Neural progenitor cell (in vitro differentiated cells): Measurements from ENCODE around the gene TEAD1. TPM values are rescaled to one million over a fixed set of nuclear protein-coding genes. Genes with fewer than 3 reads are reported as not detected.

Experiments
- DNase-seq: peaks from one replicate; pipeline ENCODE4 v3.0.0-alpha.2; 2016; ENCODE audit warnings: low spot score
- H2AFZ ChIP-seq: fragments of 200-600 bp; sonication (generic); replicated peaks from 2 replicates; pipeline ENCODE4 v1.6.1; 2016; ENCODE audit warnings: antibody characterized with exemption
- H3F3A ChIP-seq: fragments of 200-600 bp; sonication (generic); 2 replicates; pipeline ENCODE4 v1.6.1; 2016; ENCODE audit warnings: antibody characterized with exemption, low read depth
- H3K27ac ChIP-seq: fragments of 200-600 bp; sonication (generic); 2 replicates; pipeline ENCODE4 v1.5.1; 2016; ENCODE audit warnings: mild to moderate bottlenecking
- H3K27me3 ChIP-seq: fragments of 200-600 bp; sonication (generic); 2 replicates; pipeline ENCODE4 v1.6.1; 2016; ENCODE audit warnings: mild to moderate bottlenecking, moderate library complexity
- H3K36me3 ChIP-seq: fragments of 200-600 bp; sonication (generic); 2 replicates; pipeline ENCODE4 v1.5.1; 2016
- H3K4me1 ChIP-seq: fragments of 200-600 bp; sonication (generic); 2 replicates; pipeline ENCODE4 v1.6.1; 2016; ENCODE audit warnings: mixed run types
- H3K4me2 ChIP-seq: fragments of 200-600 bp; sonication (generic); 2 replicates; pipeline ENCODE4 v1.6.1; 2016
- H3K4me3 ChIP-seq: fragments of 200-600 bp; sonication (generic); 2 replicates; pipeline ENCODE4 v1.5.1; 2016
- H3K79me2 ChIP-seq: fragments of 200-600 bp; sonication (generic); 2 replicates; pipeline ENCODE4 v1.6.1; 2016; ENCODE audit warnings: low read depth
- H3K9ac ChIP-seq: fragments of 200-600 bp; sonication (generic); 2 replicates; pipeline ENCODE4 v1.6.1; 2016
- H3K9me3 ChIP-seq: fragments of 200-600 bp; sonication (generic); 2 replicates; pipeline ENCODE4 v1.5.1; 2016; ENCODE audit warnings: low read depth
- H4K20me1 ChIP-seq: fragments of 200-600 bp; sonication (generic); 2 replicates; pipeline ENCODE4 v1.6.1; 2016; ENCODE audit warnings: low read depth
- H3K27ac Mint-ChIP-seq: 3 replicates; pipeline ENCODE4 v1.8.0; 2021; ENCODE audit warnings: mixed read lengths
- H3K27me3 Mint-ChIP-seq: 2 replicates; pipeline ENCODE4 v1.8.0; 2022; ENCODE audit warnings: low read depth, mild to moderate bottlenecking, inconsistent platforms, moderate library complexity, mixed read lengths; ENCODE audit not compliant: insufficient read depth
- H3K36me3 Mint-ChIP-seq: 3 replicates; pipeline ENCODE4 v1.8.0; 2021; ENCODE audit warnings: mixed read lengths
- H3K4me1 Mint-ChIP-seq: 3 replicates; pipeline ENCODE4 v1.8.0; 2021; ENCODE audit warnings: mixed read lengths
- H3K4me3 Mint-ChIP-seq: 3 replicates; pipeline ENCODE4 v1.8.0; 2021; ENCODE audit warnings: mild to moderate bottlenecking, moderate library complexity, mixed read lengths
- H3K9me3 Mint-ChIP-seq: 3 replicates; pipeline ENCODE4 v1.8.0; 2020; ENCODE audit warnings: mixed read lengths
- CTCF ChIP-seq: fragments of 200-600 bp; sonication (generic); IDR thresholded peaks from 2 replicates; pipeline ENCODE4 v1.5.1; 2017; ENCODE audit warnings: antibody characterized with exemption, mild to moderate bottlenecking
- EZH2 ChIP-seq: fragments of 200-600 bp; sonication (generic); IDR thresholded peaks from 2 replicates; pipeline ENCODE4 v1.6.1; 2017; ENCODE audit warnings: antibody characterized with exemption, mild to moderate bottlenecking, moderate library complexity
- EZH2phosphoT487 ChIP-seq: fragments of 200-600 bp; sonication (generic); IDR thresholded peaks from 2 replicates; pipeline ENCODE4 v1.6.1; 2017; ENCODE audit warnings: antibody characterized with exemption
- total RNA-seq: library from RNA; depleted of rRNA; stranded (reverse); fragments of >200 nt; gene quantifications from 2 replicates; pipeline ENCODE4 v1.2.3, GENCODE V29; 2015; ENCODE audit warnings: low replicate concordance

TEAD1 gene
- total RNA-seq, 1 donor from 2014 or later: 98.3 TPM

GRCh38 chr11:12671370-12671769 is 2.9 kb upstream of the TEAD1 start:
- Histone ChIP-seq H3K4me3 (no peak overlapping the region), H3K36me3 (no peaks in the 10 kb centered on the region), H3K4me1 (peaks cover 5% of the 10 kb centered on the region), H3K9ac (no peak overlapping the region), H2AFZ (no peak overlapping the region), H3K9me3 (no peaks in the 10 kb centered on the region), H3K27ac (no peak overlapping the region), H3K79me2 (peaks cover 14% of the 10 kb centered on the region), H3F3A (peaks cover 11% of the 10 kb centered on the region), H3K4me2 (no peak overlapping the region), H4K20me1 (peaks cover 13% of the 10 kb centered on the region), H3K27me3 (peaks cover 9% of the 10 kb centered on the region)
- Mint-ChIP-seq H3K27ac (no peak overlapping the region), H3K4me1 (peaks cover 5% of the 10 kb centered on the region), H3K9me3 (no peaks in the 10 kb centered on the region), H3K27me3 (peaks cover 2% of the 10 kb centered on the region), H3K4me3 (no peak overlapping the region), H3K36me3 (peaks cover 3% of the 10 kb centered on the region)
- no peak for TF ChIP-seq CTCF
- no peak for TF ChIP-seq EZH2phosphoT487
- DNase-seq: no peak

- H3K27ac Mint-ChIP-seq: peak overlapping the region; percentile 92
- H3K36me3 Mint-ChIP-seq: peaks cover 3% of the 10 kb centered on the region
- H3K4me3 Mint-ChIP-seq: peak overlapping the region; percentile 88
Observed at GRCh38 chr11:12673601-12673923, 659 bp upstream of the TEAD1 start.

GRCh38 chr11:12674571-12674935 is 332 bp downstream of the TEAD1 start:
- H3K9me3 ChIP-seq: no peaks in the 10 kb centered on the region
- peaks cover 46% of the 10 kb centered on the region for H3K79me2 ChIP-seq
- Mint-ChIP-seq H3K4me3 (no peak overlapping the region), H3K27me3 (peaks cover 2% of the 10 kb centered on the region), H3K9me3 (no peaks in the 10 kb centered on the region), H3K36me3 (peaks cover 3% of the 10 kb centered on the region), H3K27ac (no peak overlapping the region), H3K4me1 (peaks cover 36% of the 10 kb centered on the region)
- peak overlapping the region; percentile 84 for H3K4me2 ChIP-seq
- peak overlapping the region; percentile 99 for H3K27ac ChIP-seq
- peaks cover 45% of the 10 kb centered on the region for H4K20me1 ChIP-seq
- peaks cover 9% of the 10 kb centered on the region for H3K27me3 ChIP-seq
- no peaks in the 10 kb centered on the region for H3K36me3 ChIP-seq
- peaks cover 34% of the 10 kb centered on the region for H3K4me1 ChIP-seq
- H3K4me3 ChIP-seq: peak overlapping the region; percentile 83
- peaks cover 16% of the 10 kb centered on the region for H3F3A ChIP-seq
- no peak overlapping the region for H2AFZ ChIP-seq
- no peak for DNase-seq
- TF ChIP-seq EZH2 (no peak), CTCF (no peak), EZH2phosphoT487 (no peak)
- peak overlapping the region; percentile 95 for H3K9ac ChIP-seq

More at GRCh38 chr11:12673601-12673923, 659 bp upstream of the TEAD1 start:
- Histone ChIP-seq H3K79me2 (peaks cover 36% of the 10 kb centered on the region), H3K4me1 (peaks cover 24% of the 10 kb centered on the region), H3K36me3 (no peaks in the 10 kb centered on the region), H3F3A (peaks cover 11% of the 10 kb centered on the region), H3K9me3 (no peaks in the 10 kb centered on the region), H4K20me1 (peaks cover 35% of the 10 kb centered on the region), H3K9ac (peak overlapping the region; percentile 31), H3K4me3 (peak overlapping the region; percentile 83), H3K4me2 (peak overlapping the region; percentile 78), H3K27me3 (peaks cover 9% of the 10 kb centered on the region), H2AFZ (peak overlapping the region; percentile 73), H3K27ac (peak overlapping the region; percentile 9)
- no peaks in the 10 kb centered on the region for H3K9me3 Mint-ChIP-seq
- peaks cover 26% of the 10 kb centered on the region for H3K4me1 Mint-ChIP-seq
- H3K27me3 Mint-ChIP-seq: peaks cover 2% of the 10 kb centered on the region
- TF ChIP-seq CTCF: no peak
- TF ChIP-seq EZH2: no peak
- no peak for TF ChIP-seq EZH2phosphoT487
- no peak for DNase-seq
